GM15510 (cell line): Measurements from ENCODE around the gene SIN3A.

ENCODE experiments used
- POLR2A ChIP-seq: IDR thresholded peaks from 3 replicates; pipeline ENCODE4 v1.6.1; 2011; ENCODE audit warnings: borderline replicate concordance; ENCODE audit not compliant: insufficient read length; ENCODE audit errors: extremely low read depth

The SIN3A gene

DNA sequence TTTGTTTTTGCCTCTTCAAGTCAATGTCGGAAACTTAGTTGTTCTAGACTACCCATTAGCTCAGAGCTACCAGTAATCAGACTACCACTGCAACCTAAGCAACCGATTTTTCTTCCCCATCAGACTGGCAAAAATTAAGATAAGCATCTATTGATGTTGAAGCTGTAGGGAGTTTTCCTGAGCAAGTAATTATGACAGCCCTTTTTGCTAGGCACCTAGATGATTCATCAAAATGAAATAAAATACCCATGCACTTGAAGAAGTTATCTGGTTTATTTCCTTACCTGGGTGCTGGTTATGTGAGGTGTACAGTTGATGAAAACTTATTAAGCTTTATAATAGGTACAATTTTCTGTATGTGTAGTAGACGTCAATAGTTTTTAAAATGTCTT, 116.2 kb downstream of the SIN3A start:
- TF ChIP-seq POLR2A = no peak

DNA sequence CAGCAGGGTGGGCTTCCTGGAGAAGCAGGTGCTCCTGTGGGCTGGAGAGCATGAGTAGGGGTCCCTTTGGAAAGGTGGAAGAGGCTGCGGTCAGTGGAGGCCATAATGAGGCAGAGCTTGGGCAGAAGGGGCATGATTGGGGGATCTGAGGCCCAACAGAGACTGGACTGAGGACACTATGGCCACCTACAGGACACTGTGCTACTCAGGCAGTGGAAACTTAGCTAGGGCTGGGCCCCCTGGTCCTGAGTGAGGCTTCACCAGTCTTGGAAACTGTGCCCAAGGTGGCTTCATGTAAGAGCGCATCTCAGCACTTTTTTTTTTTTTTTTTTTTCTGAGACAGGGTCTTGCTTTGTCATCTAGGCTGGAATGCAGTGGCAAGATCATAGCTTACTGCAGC, 121.9 kb downstream of the SIN3A start:
- TF ChIP-seq POLR2A = no peak

DNA sequence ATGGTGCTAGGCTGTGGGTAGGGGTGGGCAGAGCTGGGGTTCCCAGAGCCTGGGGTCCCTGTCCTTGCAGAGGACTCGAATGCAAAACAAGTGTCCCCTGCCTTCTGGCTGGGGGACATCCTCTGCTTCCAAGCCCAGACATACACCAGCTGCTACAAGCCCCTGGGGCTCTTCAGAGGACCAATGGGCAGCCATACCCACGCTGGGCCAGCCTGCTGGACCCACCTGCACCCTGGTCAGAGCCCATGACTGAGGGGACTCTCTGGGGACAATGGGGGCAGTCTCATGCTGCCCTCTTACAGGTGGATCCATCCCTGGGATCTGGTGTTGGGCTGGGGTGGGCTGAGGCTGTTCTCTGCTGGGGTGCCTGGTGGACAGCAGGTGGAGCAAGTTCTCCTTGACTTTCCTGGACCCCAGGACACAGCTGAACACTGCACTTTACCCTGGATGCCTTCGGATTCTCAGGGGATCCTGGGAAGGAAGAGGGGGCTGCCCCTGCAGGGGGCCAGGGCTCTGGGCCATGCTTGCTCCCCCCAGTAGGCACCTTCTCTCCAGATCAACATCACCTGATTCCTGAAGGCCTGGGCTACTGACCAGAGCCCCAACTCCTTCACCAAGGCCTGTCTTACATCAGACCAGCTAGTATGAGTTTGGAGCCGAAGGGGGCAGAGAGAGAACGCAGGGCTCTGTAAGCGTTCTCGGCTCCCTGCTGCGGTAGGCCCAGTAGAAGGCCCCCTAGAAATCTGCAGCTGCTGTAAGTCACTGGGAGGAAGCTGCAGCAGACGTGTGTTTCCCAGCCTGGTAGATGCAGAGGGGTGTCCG, 122.8 kb downstream of the SIN3A start:
- TF ChIP-seq POLR2A = no peak

GRCh38 chr15:75327491-75327890, 124.0 kb downstream of the SIN3A start:
- TF ChIP-seq POLR2A = no peak

DNA sequence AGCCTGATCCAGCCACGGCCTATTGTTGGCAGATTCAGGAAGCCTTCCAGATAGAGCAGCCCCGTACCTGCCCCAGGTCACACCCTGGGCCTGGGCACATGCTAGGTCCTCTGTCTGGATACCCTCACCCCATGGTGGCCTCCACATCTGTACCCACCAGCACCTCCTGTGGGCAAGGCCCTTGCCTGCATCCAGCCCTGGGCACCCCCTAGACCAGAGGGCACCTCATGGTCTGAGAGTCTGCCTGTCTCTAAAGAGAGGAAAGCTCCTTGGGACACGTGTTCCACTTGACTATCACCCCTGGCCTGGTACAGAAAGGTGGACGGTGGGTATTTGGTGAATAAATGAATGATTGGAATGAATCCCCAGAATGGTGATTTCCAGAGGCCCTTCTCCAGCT, 124.5 kb downstream of the SIN3A start:
- TF ChIP-seq POLR2A = no peak

- no peak for TF ChIP-seq POLR2A
Measured at GRCh38 chr15:75325922-75326321, 125.6 kb downstream of the SIN3A start.

DNA sequence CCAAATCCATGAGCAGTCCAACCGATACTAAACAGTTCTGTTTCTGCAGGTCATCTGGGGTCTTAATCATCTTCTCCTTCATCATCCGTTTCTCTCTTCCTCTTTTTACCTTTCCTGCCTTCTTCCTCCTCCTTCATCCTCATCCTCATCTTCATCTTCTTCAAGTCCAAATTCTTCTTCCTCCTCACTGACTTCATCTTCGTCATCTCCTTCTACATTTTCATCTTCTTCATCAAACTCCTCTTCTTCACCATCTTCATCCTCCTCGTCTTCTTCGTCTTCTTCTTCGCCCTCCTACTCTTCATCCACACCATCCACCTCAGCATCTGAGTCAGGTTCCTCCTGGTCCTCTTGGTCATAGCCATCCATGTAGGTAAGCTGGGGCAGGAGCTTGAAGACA, 129.8 kb downstream of the SIN3A start:
- TF ChIP-seq POLR2A = no peak
